HepG2 (cell line): ENCODE measurements around the gene RAMAC. TPM values are rescaled to one million over a fixed set of nuclear protein-coding genes. Genes with fewer than 3 reads are reported as not detected.

Source experiments
- DNMT3B ChIP-seq: conservative IDR thresholded peaks from 2 replicates; pipeline ENCODE4 v1.6.1; 2016; ENCODE audit warnings: missing biosample characterization, control low read depth
- MLLT10 ChIP-seq: sonication (generic); formaldehyde crosslinking; IDR thresholded peaks from 2 replicates; pipeline ENCODE4 v1.4.0; 2020; ENCODE audit warnings: missing genetic modification reagents
- NCOR1 ChIP-seq: fragments of 200-600 bp; sonication (generic); IDR thresholded peaks from 2 replicates; pipeline ENCODE4 v1.7.0; 2017; ENCODE audit warnings: antibody characterized with exemption, low read length, borderline replicate concordance
- NPAS2 ChIP-seq: sonication (generic); formaldehyde crosslinking; IDR thresholded peaks from 2 replicates; pipeline ENCODE4 v1.8.0; 2022; ENCODE audit warnings: mild to moderate bottlenecking, missing genetic modification reagents, borderline replicate concordance
- RELA ChIP-seq: sonication (generic); formaldehyde crosslinking; IDR thresholded peaks from 2 replicates; pipeline ENCODE4 v1.4.0; 2020; ENCODE audit warnings: missing genetic modification reagents
- RNF2 ChIP-seq: fragments of 450-650 bp; conservative IDR thresholded peaks from 2 replicates; pipeline ENCODE4 v1.6.1; 2016; ENCODE audit warnings: low read depth
- SCMH1 ChIP-seq: sonication (generic); formaldehyde crosslinking; IDR thresholded peaks from 2 replicates; pipeline ENCODE4 v1.9.0; 2021; ENCODE audit warnings: missing genetic modification reagents, mild to moderate bottlenecking, borderline replicate concordance
- TBL1XR1 ChIP-seq: fragments of 150-350 bp; IDR thresholded peaks from 2 replicates; pipeline ENCODE4 v1.6.1; 2014; ENCODE audit warnings: borderline replicate concordance, low read length; ENCODE audit not compliant: partially characterized antibody
- ZBTB1 ChIP-seq: sonication (generic); formaldehyde crosslinking; IDR thresholded peaks from 2 replicates; pipeline ENCODE4 v1.4.0; 2020; ENCODE audit warnings: missing genetic modification reagents, borderline replicate concordance
- ZNF224 ChIP-seq: sonication (generic); formaldehyde crosslinking; IDR thresholded peaks from 2 replicates; pipeline ENCODE4 v1.5.0; 2020; ENCODE audit warnings: mild to moderate bottlenecking, missing genetic modification reagents
- ZNF83 ChIP-seq: sonication (generic); formaldehyde crosslinking; IDR thresholded peaks from 2 replicates; pipeline ENCODE4 v1.4.0; 2020; ENCODE audit warnings: missing genetic modification reagents, mild to moderate bottlenecking, borderline replicate concordance
- polyA plus RNA-seq, 8 experiments: library from polyadenylated mRNA; depleted of rRNA in 3 of 8; stranded (reverse) in 7 of 8; unstranded in 1 of 8; fragments of >200 nt; fragmentation: Illumina TruSeq in 4 of 8; extraction: Trizol in 4 of 8; gene quantifications; 2 replicates each; pipeline versions ENCODE4 v1.2.1 to v1.2.3, GENCODE V29; 2011 to 2016; ENCODE audit warnings: low read depth in 4 of 8, missing spikeins in 1 of 8, mixed read lengths in 1 of 8; ENCODE audit not compliant: insufficient read depth in 1 of 8
- total RNA-seq, 5 experiments: library from RNA; depleted of rRNA; stranded (reverse); fragments of >200 nt; fragmentation: Illumina TruSeq; extraction: Trizol; gene quantifications; 2 replicates each; pipeline ENCODE4 v1.2.3, GENCODE V29; 2016; ENCODE audit warnings: low read depth in 1 of 5
- TF ChIP-seq, protein P1 (sequence below): sonication (generic); formaldehyde crosslinking; IDR thresholded peaks from 2 replicates; pipeline ENCODE4 v1.4.0; 2020; ENCODE audit warnings: mild to moderate bottlenecking, missing genetic modification reagents
- TF ChIP-seq, protein P2 (sequence below): sonication (generic); formaldehyde crosslinking; IDR thresholded peaks from 2 replicates; pipeline ENCODE4 v1.5.0; 2020; ENCODE audit warnings: missing genetic modification reagents, mild to moderate bottlenecking, borderline replicate concordance
- TF ChIP-seq, protein P3 (sequence below): conservative IDR thresholded peaks from 2 replicates; pipeline ENCODE4 v1.6.1; 2018; ENCODE audit warnings: missing genetic modification reagents
- TF ChIP-seq, protein P4 (sequence below): sonication (generic); formaldehyde crosslinking; conservative IDR thresholded peaks from 2 replicates; pipeline ENCODE4 v1.8.0; 2022; ENCODE audit warnings: low read depth, missing genetic modification reagents
- TF ChIP-seq, protein P5 (sequence below): sonication (generic); formaldehyde crosslinking; IDR thresholded peaks from one replicate; pipeline ENCODE4 v1.5.1; 2020; ENCODE audit warnings: mild to moderate bottlenecking, missing genetic modification reagents; ENCODE audit errors: not compliant biosample characterization

The RAMAC gene
- total and polyA plus RNA-seq, 2 of the 13 experiments (the other 11 are each of a cell fraction or from before 2014, with no cell fraction given) = 22.2 to 45.9 TPM

DNA sequence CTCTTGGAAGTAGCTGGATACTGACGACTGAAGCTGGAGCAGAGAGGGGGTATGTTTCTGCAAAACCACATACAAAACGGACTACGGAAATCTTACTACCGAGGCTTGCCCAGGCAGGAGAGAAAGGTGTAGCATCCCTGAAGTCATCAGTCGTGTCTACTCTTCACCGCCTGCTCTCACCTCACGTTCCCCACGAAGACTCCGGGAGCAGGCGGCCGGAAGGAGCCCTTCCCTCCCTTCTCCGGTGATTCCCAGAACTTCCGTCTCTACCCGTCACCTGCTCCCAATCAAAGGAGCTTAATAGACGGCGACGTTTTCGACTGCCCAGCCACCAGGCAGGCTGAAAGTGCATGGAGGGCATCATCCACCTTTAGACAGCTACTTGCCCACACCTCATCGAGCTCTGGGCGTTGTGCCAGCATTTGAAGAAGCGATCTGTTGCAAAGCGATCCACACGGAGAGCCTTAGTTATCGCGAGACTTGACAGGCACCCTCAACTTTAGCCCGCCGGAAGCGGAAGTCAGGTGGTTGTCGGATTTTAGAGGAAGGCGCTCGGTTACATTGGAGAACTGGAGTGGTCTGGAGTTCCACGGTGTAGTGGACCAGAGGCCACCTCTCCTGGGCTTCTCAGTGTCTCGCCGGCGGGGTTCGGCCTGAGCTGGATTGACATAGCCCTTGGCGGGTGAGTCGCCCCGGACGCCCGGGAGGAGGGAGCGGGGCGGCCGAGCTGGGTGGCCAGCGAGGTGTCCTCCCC lies at the start of gene RAMAC (continued):
- TF ChIP-seq, protein P1, sequence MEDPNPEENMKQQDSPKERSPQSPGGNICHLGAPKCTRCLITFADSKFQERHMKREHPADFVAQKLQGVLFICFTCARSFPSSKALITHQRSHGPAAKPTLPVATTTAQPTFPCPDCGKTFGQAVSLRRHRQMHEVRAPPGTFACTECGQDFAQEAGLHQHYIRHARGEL = no peak
- TF ChIP-seq, protein P2, sequence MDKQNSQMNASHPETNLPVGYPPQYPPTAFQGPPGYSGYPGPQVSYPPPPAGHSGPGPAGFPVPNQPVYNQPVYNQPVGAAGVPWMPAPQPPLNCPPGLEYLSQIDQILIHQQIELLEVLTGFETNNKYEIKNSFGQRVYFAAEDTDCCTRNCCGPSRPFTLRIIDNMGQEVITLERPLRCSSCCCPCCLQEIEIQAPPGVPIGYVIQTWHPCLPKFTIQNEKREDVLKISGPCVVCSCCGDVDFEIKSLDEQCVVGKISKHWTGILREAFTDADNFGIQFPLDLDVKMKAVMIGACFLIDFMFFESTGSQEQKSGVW (CRISPR knock-in tag) = peak; percentile 73; the same call in 1 of the 2 replicates
- TF ChIP-seq ZNF83 (CRISPR knock-in tag) (peak; percentile 38; the same call in 1 of the 2 replicates), TBL1XR1 (no peak), ZBTB1 (CRISPR knock-in tag) (no peak; the same call in 1 of the 2 replicates), NCOR1 (no peak), RELA (CRISPR knock-in tag) (peak; percentile 24; the same call in 1 of the 2 replicates), NPAS2 (no peak), SCMH1 (CRISPR knock-in tag) (no peak), ZNF224 (CRISPR knock-in tag) (peak; percentile 97), DNMT3B (CRISPR knock-in tag) (0 out of 2 replicates have a peak, but pooled peaks have one; percentile 65), MLLT10 (no peak), RNF2 (peak; percentile 97)
- TF ChIP-seq, protein P3, sequence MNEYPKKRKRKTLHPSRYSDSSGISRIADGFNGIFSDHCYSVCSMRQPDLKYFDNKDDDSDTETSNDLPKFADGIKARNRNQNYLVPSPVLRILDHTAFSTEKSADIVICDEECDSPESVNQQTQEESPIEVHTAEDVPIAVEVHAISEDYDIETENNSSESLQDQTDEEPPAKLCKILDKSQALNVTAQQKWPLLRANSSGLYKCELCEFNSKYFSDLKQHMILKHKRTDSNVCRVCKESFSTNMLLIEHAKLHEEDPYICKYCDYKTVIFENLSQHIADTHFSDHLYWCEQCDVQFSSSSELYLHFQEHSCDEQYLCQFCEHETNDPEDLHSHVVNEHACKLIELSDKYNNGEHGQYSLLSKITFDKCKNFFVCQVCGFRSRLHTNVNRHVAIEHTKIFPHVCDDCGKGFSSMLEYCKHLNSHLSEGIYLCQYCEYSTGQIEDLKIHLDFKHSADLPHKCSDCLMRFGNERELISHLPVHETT (CRISPR knock-in tag) = no peak; the same call in 1 of the 2 replicates
- TF ChIP-seq, protein P4, sequence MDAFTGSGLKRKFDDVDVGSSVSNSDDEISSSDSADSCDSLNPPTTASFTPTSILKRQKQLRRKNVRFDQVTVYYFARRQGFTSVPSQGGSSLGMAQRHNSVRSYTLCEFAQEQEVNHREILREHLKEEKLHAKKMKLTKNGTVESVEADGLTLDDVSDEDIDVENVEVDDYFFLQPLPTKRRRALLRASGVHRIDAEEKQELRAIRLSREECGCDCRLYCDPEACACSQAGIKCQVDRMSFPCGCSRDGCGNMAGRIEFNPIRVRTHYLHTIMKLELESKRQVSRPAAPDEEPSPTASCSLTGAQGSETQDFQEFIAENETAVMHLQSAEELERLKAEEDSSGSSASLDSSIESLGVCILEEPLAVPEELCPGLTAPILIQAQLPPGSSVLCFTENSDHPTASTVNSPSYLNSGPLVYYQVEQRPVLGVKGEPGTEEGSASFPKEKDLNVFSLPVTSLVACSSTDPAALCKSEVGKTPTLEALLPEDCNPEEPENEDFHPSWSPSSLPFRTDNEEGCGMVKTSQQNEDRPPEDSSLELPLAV (CRISPR knock-in tag) = 0 out of 2 replicates have a peak, but pooled peaks have one; percentile 45
- TF ChIP-seq, protein P5, sequence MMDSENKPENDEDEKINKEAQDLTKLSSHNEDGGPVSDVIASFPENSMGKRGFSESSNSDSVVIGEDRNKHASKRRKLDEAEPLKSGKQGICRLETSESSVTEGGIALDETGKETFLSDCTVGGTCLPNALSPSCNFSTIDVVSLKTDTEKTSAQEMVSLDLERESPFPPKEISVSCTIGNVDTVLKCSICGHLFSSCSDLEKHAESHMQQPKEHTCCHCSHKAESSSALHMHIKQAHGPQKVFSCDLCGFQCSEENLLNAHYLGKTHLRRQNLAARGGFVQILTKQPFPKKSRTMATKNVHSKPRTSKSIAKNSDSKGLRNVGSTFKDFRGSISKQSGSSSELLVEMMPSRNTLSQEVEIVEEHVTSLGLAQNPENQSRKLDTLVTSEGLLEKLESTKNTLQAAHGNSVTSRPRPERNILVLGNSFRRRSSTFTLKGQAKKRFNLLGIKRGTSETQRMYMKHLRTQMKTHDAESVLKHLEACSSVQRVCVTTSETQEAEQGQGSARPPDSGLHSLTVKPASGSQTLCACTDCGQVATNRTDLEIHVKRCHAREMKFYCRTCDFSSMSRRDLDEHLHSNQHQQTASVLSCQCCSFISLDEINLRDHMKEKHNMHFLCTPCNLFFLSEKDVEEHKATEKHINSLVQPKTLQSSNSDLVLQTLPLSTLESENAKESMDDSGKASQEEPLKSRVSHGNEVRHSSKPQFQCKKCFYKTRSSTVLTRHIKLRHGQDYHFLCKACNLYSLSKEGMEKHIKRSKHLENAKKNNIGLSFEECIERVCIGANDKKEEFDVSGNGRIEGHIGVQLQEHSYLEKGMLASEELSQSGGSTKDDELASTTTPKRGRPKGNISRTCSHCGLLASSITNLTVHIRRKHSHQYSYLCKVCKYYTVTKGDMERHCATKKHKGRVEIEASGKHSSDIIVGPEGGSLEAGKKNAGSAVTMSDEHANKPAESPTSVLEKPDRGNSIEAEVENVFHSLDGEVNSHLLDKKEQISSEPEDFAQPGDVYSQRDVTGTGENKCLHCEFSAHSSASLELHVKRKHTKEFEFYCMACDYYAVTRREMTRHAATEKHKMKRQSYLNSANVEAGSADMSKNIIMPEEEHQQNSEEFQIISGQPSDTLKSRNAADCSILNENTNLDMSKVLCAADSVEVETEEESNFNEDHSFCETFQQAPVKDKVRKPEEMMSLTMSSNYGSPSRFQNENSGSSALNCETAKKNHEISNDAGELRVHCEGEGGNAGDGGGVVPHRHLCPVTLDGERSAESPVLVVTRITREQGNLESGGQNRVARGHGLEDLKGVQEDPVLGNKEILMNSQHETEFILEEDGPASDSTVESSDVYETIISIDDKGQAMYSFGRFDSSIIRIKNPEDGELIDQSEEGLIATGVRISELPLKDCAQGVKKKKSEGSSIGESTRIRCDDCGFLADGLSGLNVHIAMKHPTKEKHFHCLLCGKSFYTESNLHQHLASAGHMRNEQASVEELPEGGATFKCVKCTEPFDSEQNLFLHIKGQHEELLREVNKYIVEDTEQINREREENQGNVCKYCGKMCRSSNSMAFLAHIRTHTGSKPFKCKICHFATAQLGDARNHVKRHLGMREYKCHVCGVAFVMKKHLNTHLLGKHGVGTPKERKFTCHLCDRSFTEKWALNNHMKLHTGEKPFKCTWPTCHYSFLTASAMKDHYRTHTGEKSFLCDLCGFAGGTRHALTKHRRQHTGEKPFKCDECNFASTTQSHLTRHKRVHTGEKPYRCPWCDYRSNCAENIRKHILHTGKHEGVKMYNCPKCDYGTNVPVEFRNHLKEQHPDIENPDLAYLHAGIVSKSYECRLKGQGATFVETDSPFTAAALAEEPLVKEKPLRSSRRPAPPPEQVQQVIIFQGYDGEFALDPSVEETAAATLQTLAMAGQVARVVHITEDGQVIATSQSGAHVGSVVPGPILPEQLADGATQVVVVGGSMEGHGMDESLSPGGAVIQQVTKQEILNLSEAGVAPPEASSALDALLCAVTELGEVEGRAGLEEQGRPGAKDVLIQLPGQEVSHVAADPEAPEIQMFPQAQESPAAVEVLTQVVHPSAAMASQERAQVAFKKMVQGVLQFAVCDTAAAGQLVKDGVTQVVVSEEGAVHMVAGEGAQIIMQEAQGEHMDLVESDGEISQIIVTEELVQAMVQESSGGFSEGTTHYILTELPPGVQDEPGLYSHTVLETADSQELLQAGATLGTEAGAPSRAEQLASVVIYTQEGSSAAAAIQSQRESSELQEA (CRISPR knock-in tag) = no peak
